Neural progenitor cell (in vitro differentiated cells): ENCODE data around the gene RELT. TPM values are rescaled to one million over a fixed set of nuclear protein-coding genes. Genes with fewer than 3 reads are reported as not detected.

Experiments used
- DNase-seq: peaks from one replicate; pipeline ENCODE4 v3.0.0-alpha.2; 2016; ENCODE audit warnings: low spot score
- H2AFZ ChIP-seq: fragments of 200-600 bp; sonication (generic); replicated peaks from 2 replicates; pipeline ENCODE4 v1.6.1; 2016; ENCODE audit warnings: antibody characterized with exemption
- H3F3A ChIP-seq: fragments of 200-600 bp; sonication (generic); 2 replicates; pipeline ENCODE4 v1.6.1; 2016; ENCODE audit warnings: antibody characterized with exemption, low read depth
- H3K27ac ChIP-seq: fragments of 200-600 bp; sonication (generic); 2 replicates; pipeline ENCODE4 v1.5.1; 2016; ENCODE audit warnings: mild to moderate bottlenecking
- H3K27me3 ChIP-seq: fragments of 200-600 bp; sonication (generic); 2 replicates; pipeline ENCODE4 v1.6.1; 2016; ENCODE audit warnings: mild to moderate bottlenecking, moderate library complexity
- H3K36me3 ChIP-seq: fragments of 200-600 bp; sonication (generic); 2 replicates; pipeline ENCODE4 v1.5.1; 2016
- H3K4me1 ChIP-seq: fragments of 200-600 bp; sonication (generic); 2 replicates; pipeline ENCODE4 v1.6.1; 2016; ENCODE audit warnings: mixed run types
- H3K4me2 ChIP-seq: fragments of 200-600 bp; sonication (generic); 2 replicates; pipeline ENCODE4 v1.6.1; 2016
- H3K4me3 ChIP-seq: fragments of 200-600 bp; sonication (generic); 2 replicates; pipeline ENCODE4 v1.5.1; 2016
- H3K79me2 ChIP-seq: fragments of 200-600 bp; sonication (generic); 2 replicates; pipeline ENCODE4 v1.6.1; 2016; ENCODE audit warnings: low read depth
- H3K9ac ChIP-seq: fragments of 200-600 bp; sonication (generic); 2 replicates; pipeline ENCODE4 v1.6.1; 2016
- H3K9me3 ChIP-seq: fragments of 200-600 bp; sonication (generic); 2 replicates; pipeline ENCODE4 v1.5.1; 2016; ENCODE audit warnings: low read depth
- H4K20me1 ChIP-seq: fragments of 200-600 bp; sonication (generic); 2 replicates; pipeline ENCODE4 v1.6.1; 2016; ENCODE audit warnings: low read depth
- H3K27ac Mint-ChIP-seq: 3 replicates; pipeline ENCODE4 v1.8.0; 2021; ENCODE audit warnings: mixed read lengths
- H3K27me3 Mint-ChIP-seq: 2 replicates; pipeline ENCODE4 v1.8.0; 2022; ENCODE audit warnings: low read depth, mild to moderate bottlenecking, inconsistent platforms, moderate library complexity, mixed read lengths; ENCODE audit not compliant: insufficient read depth
- H3K36me3 Mint-ChIP-seq: 3 replicates; pipeline ENCODE4 v1.8.0; 2021; ENCODE audit warnings: mixed read lengths
- H3K4me1 Mint-ChIP-seq: 3 replicates; pipeline ENCODE4 v1.8.0; 2021; ENCODE audit warnings: mixed read lengths
- H3K4me3 Mint-ChIP-seq: 3 replicates; pipeline ENCODE4 v1.8.0; 2021; ENCODE audit warnings: mild to moderate bottlenecking, moderate library complexity, mixed read lengths
- H3K9me3 Mint-ChIP-seq: 3 replicates; pipeline ENCODE4 v1.8.0; 2020; ENCODE audit warnings: mixed read lengths
- CTCF ChIP-seq: fragments of 200-600 bp; sonication (generic); IDR thresholded peaks from 2 replicates; pipeline ENCODE4 v1.5.1; 2017; ENCODE audit warnings: antibody characterized with exemption, mild to moderate bottlenecking
- EZH2 ChIP-seq: fragments of 200-600 bp; sonication (generic); IDR thresholded peaks from 2 replicates; pipeline ENCODE4 v1.6.1; 2017; ENCODE audit warnings: antibody characterized with exemption, mild to moderate bottlenecking, moderate library complexity
- EZH2phosphoT487 ChIP-seq: fragments of 200-600 bp; sonication (generic); IDR thresholded peaks from 2 replicates; pipeline ENCODE4 v1.6.1; 2017; ENCODE audit warnings: antibody characterized with exemption
- total RNA-seq: library from RNA; depleted of rRNA; stranded (reverse); fragments of >200 nt; gene quantifications from 2 replicates; pipeline ENCODE4 v1.2.3, GENCODE V29; 2015; ENCODE audit warnings: low replicate concordance

RELT gene
- total RNA-seq, 1 donor from 2014 or later, result 5.4 TPM

- DNase-seq, result no peak
- H3K4me3 Mint-ChIP-seq, result peak overlapping the region; percentile 77
- H3K27ac ChIP-seq, result no peak overlapping the region
- H3K79me2 ChIP-seq, result peaks cover 54% of the 10 kb centered on the region
- no peaks in the 10 kb centered on the region for H3K9me3 Mint-ChIP-seq
- H3K4me3 ChIP-seq, result no peak overlapping the region
- H3F3A ChIP-seq, result peaks cover 40% of the 10 kb centered on the region
- H3K9ac ChIP-seq, result no peak overlapping the region
- peak overlapping the region; percentile 35 for H3K4me2 ChIP-seq
- H3K9me3 ChIP-seq, result no peaks in the 10 kb centered on the region
- peaks cover 5% of the 10 kb centered on the region for H3K36me3 Mint-ChIP-seq
- H3K4me1 ChIP-seq, result peaks cover 61% of the 10 kb centered on the region
- H3K27me3 Mint-ChIP-seq, result peaks cover 2% of the 10 kb centered on the region
- peaks cover 53% of the 10 kb centered on the region for H4K20me1 ChIP-seq
- peak overlapping the region; percentile 97 for H3K27ac Mint-ChIP-seq
- TF ChIP-seq EZH2, result no peak
- no peak for TF ChIP-seq CTCF
- TF ChIP-seq EZH2phosphoT487, result no peak
- no peaks in the 10 kb centered on the region for H3K36me3 ChIP-seq
- H2AFZ ChIP-seq, result no peak overlapping the region
- peaks cover 76% of the 10 kb centered on the region for H3K4me1 Mint-ChIP-seq
- H3K27me3 ChIP-seq, result no peaks in the 10 kb centered on the region
Observed at GRCh38 chr11:73333640-73334383, 42.4 kb upstream of the RELT start.

- Histone ChIP-seq H4K20me1 (peaks cover 60% of the 10 kb centered on the region), H3K79me2 (peaks cover 48% of the 10 kb centered on the region), H3K9ac (no peak overlapping the region), H3K36me3 (no peaks in the 10 kb centered on the region), H3K27me3 (no peaks in the 10 kb centered on the region), H3K4me3 (no peak overlapping the region), H3K9me3 (no peaks in the 10 kb centered on the region), H3F3A (peaks cover 40% of the 10 kb centered on the region), H3K4me1 (peaks cover 61% of the 10 kb centered on the region), H3K27ac (peak overlapping the region; percentile 68), H2AFZ (no peak overlapping the region), H3K4me2 (peak overlapping the region; percentile 35)
- peak overlapping the region; percentile 97 for H3K27ac Mint-ChIP-seq
- H3K4me3 Mint-ChIP-seq, result peak overlapping the region; percentile 77
- H3K4me1 Mint-ChIP-seq, result peaks cover 71% of the 10 kb centered on the region
- peak; percentile 39 for DNase-seq
- TF ChIP-seq EZH2, result no peak
- TF ChIP-seq EZH2phosphoT487, result no peak
- TF ChIP-seq CTCF, result no peak
- H3K27me3 Mint-ChIP-seq, result peaks cover 2% of the 10 kb centered on the region
- peaks cover 5% of the 10 kb centered on the region for H3K36me3 Mint-ChIP-seq
- no peaks in the 10 kb centered on the region for H3K9me3 Mint-ChIP-seq
Observed at GRCh38 chr11:73334384-73335203, 41.6 kb upstream of the RELT start.

- Mint-ChIP-seq H3K9me3 (no peaks in the 10 kb centered on the region), H3K4me1 (peaks cover 66% of the 10 kb centered on the region), H3K4me3 (peak overlapping the region; percentile 72), H3K36me3 (peaks cover 8% of the 10 kb centered on the region), H3K27me3 (peaks cover 2% of the 10 kb centered on the region), H3K27ac (peak overlapping the region; percentile 84)
- no peaks in the 10 kb centered on the region for H3K9me3 ChIP-seq
- DNase-seq, result peak; percentile 83
- H4K20me1 ChIP-seq, result peaks cover 68% of the 10 kb centered on the region
- no peaks in the 10 kb centered on the region for H3K27me3 ChIP-seq
- H3K4me1 ChIP-seq, result peaks cover 54% of the 10 kb centered on the region
- H3F3A ChIP-seq, result peaks cover 36% of the 10 kb centered on the region
- no peak overlapping the region for H2AFZ ChIP-seq
- no peak overlapping the region for H3K9ac ChIP-seq
- H3K4me3 ChIP-seq, result no peak overlapping the region
- TF ChIP-seq EZH2 (no peak), CTCF (peak; percentile 97), EZH2phosphoT487 (no peak)
- H3K79me2 ChIP-seq, result peaks cover 40% of the 10 kb centered on the region
- no peaks in the 10 kb centered on the region for H3K36me3 ChIP-seq
- H3K4me2 ChIP-seq, result peak overlapping the region; percentile 35
- peak overlapping the region; percentile 68 for H3K27ac ChIP-seq
Observed at GRCh38 chr11:73335204-73335923, 40.8 kb upstream of the RELT start.
